H9 (cell line): ENCODE measurements around the gene TRAF7. TPM values are rescaled to one million over a fixed set of nuclear protein-coding genes. Genes with fewer than 3 reads are reported as not detected.

Experiments
- DNase-seq: peaks from one replicate; pipeline ENCODE4 v3.0.0-alpha.2; 2017
- H2AFZ ChIP-seq: one replicate; pipeline ENCODE4 v1.6.1; 2013; ENCODE audit warnings: mild to moderate bottlenecking, low read length, control low read depth, moderate library complexity
- H2AK5ac ChIP-seq: 2 replicates; pipeline ENCODE4 v1.6.1; 2013; ENCODE audit warnings: low read length, control low read depth, mixed read lengths; ENCODE audit not compliant: insufficient read length
- H2BK120ac ChIP-seq: one replicate; pipeline ENCODE4 v1.6.1; 2013; ENCODE audit warnings: low read depth, mild to moderate bottlenecking, low read length, control low read depth, inconsistent platforms; ENCODE audit not compliant: poor library complexity, severe bottlenecking
- H2BK12ac ChIP-seq: 2 replicates; pipeline ENCODE4 v1.6.1; 2013; ENCODE audit warnings: low read length, control low read depth, mixed read lengths, low read depth; ENCODE audit not compliant: insufficient read length
- H2BK15ac ChIP-seq: 2 replicates; pipeline ENCODE4 v1.6.1; 2013; ENCODE audit warnings: low read depth, low read length, control low read depth
- H2BK20ac ChIP-seq: one replicate; pipeline ENCODE4 v1.6.1; 2013; ENCODE audit warnings: low read depth, mild to moderate bottlenecking, low read length, control low read depth, inconsistent platforms; ENCODE audit not compliant: poor library complexity, severe bottlenecking
- H2BK5ac ChIP-seq: 2 replicates; pipeline ENCODE4 v1.6.1; 2013; ENCODE audit warnings: low read length, control low read depth, mixed read lengths; ENCODE audit not compliant: insufficient read length
- H3K14ac ChIP-seq: 2 replicates; pipeline ENCODE4 v1.6.1; 2013; ENCODE audit warnings: low read length, control low read depth; ENCODE audit not compliant: insufficient read depth
- H3K18ac ChIP-seq: 2 replicates; pipeline ENCODE4 v1.6.1; 2013; ENCODE audit warnings: low read depth, mild to moderate bottlenecking, mixed read lengths, low read length, control low read depth; ENCODE audit not compliant: insufficient read length
- H3K23ac ChIP-seq: 2 replicates; pipeline ENCODE4 v1.6.1; 2013; ENCODE audit warnings: low read length, control low read depth, mixed read lengths, low read depth; ENCODE audit not compliant: insufficient read length
- H3K23me2 ChIP-seq: 2 replicates; pipeline ENCODE4 v1.6.1; 2013; ENCODE audit warnings: low read depth, mild to moderate bottlenecking, mixed read lengths, low read length, control low read depth; ENCODE audit not compliant: insufficient read length, poor library complexity, severe bottlenecking
- H3K27ac ChIP-seq: 2 replicates; pipeline ENCODE4 v1.5.1; 2013; ENCODE audit warnings: low read length, control low read depth, mixed read lengths, low read depth; ENCODE audit not compliant: insufficient read length
- H3K27me3 ChIP-seq: 2 replicates; pipeline ENCODE4 v1.6.1; 2013; ENCODE audit warnings: low read length, control low read depth, inconsistent platforms; ENCODE audit not compliant: insufficient read depth
- H3K4ac ChIP-seq: 2 replicates; pipeline ENCODE4 v1.6.1; 2013; ENCODE audit warnings: low read depth, mild to moderate bottlenecking, control low read depth, inconsistent platforms, low read length, moderate library complexity
- H3K4me1 ChIP-seq: 2 replicates; pipeline ENCODE4 v1.6.1; 2013; ENCODE audit warnings: low read length, control low read depth, inconsistent platforms; ENCODE audit not compliant: insufficient read depth
- H3K4me2 ChIP-seq: 2 replicates; pipeline ENCODE4 v1.6.1; 2013; ENCODE audit warnings: low read length, control low read depth, mixed read lengths; ENCODE audit not compliant: insufficient read length, insufficient read depth
- H3K56ac ChIP-seq: 2 replicates; pipeline ENCODE4 v1.6.1; 2013; ENCODE audit warnings: low read depth, mild to moderate bottlenecking, mixed read lengths, low read length, control low read depth; ENCODE audit not compliant: insufficient read length
- H3K79me1 ChIP-seq: 2 replicates; pipeline ENCODE4 v1.6.1; 2013; ENCODE audit warnings: low read depth, mild to moderate bottlenecking, moderate library complexity, low read length, control low read depth, inconsistent platforms; ENCODE audit not compliant: insufficient read depth, poor library complexity, severe bottlenecking
- H3K79me2 ChIP-seq: 2 replicates; pipeline ENCODE4 v1.6.1; 2013; ENCODE audit warnings: low read length, control low read depth, inconsistent platforms; ENCODE audit not compliant: insufficient read depth
- H3K9ac ChIP-seq: 2 replicates; pipeline ENCODE4 v1.6.1; 2013; ENCODE audit warnings: low read length, control low read depth, mixed read lengths; ENCODE audit not compliant: insufficient read length; ENCODE audit errors: extremely low read depth
- H3K9me3 ChIP-seq: one replicate; pipeline ENCODE4 v1.6.1; 2013; ENCODE audit warnings: low read depth, low read length, inconsistent platforms; ENCODE audit not compliant: control insufficient read depth
- H3T11ph ChIP-seq: one replicate; pipeline ENCODE4 v1.6.1; 2013; ENCODE audit warnings: mild to moderate bottlenecking, low read length, control low read depth, inconsistent platforms
- H4K20me1 ChIP-seq: one replicate; pipeline ENCODE4 v1.6.1; 2013; ENCODE audit not compliant: control insufficient read depth, insufficient read length, insufficient read depth
- H4K5ac ChIP-seq: 2 replicates; pipeline ENCODE4 v1.6.1; 2013; ENCODE audit warnings: low read depth, mild to moderate bottlenecking, mixed read lengths, low read length, control low read depth; ENCODE audit not compliant: insufficient read length
- H4K8ac ChIP-seq: replicated peaks from 2 replicates; pipeline ENCODE4 v1.6.1; 2013; ENCODE audit warnings: low read length, control low read depth, mixed read lengths, low read depth; ENCODE audit not compliant: insufficient read length
- H4K91ac ChIP-seq: 2 replicates; pipeline ENCODE4 v1.6.1; 2013; ENCODE audit warnings: low read depth, mild to moderate bottlenecking, moderate library complexity, mixed read lengths, low read length, control low read depth; ENCODE audit not compliant: insufficient read length
- H3K27ac Mint-ChIP-seq, 3 experiments: 2 replicates in 2 of 3; 3 replicates in 1 of 3; pipeline ENCODE4 v1.8.0; 2020 to 2021; ENCODE audit warnings: mixed read lengths in 3 of 3, mild to moderate bottlenecking in 1 of 3, moderate library complexity in 1 of 3
- H3K27me3 Mint-ChIP-seq: 2 replicates; pipeline ENCODE4 v1.8.0; 2021; ENCODE audit warnings: low read depth, mild to moderate bottlenecking, moderate library complexity, mixed read lengths
- H3K36me3 Mint-ChIP-seq, 3 experiments: 2 replicates in 2 of 3; 3 replicates in 1 of 3; pipeline ENCODE4 v1.8.0; 2020 to 2021; ENCODE audit warnings: low read depth in 3 of 3, mixed read lengths in 3 of 3; ENCODE audit not compliant: insufficient read depth in 1 of 3
- H3K4me1 Mint-ChIP-seq, 2 experiments: 2 replicates each; pipeline ENCODE4 v1.8.0; 2020; ENCODE audit warnings: mixed read lengths in 2 of 2
- H3K4me3 Mint-ChIP-seq, 2 experiments: 2 replicates in 1 of 2; 3 replicates in 1 of 2; pipeline ENCODE4 v1.8.0; 2020 to 2021; ENCODE audit warnings: mild to moderate bottlenecking in 2 of 2, mixed read lengths in 2 of 2, moderate library complexity in 1 of 2
- H3K9me3 Mint-ChIP-seq, 2 experiments: 2 replicates in 1 of 2; 3 replicates in 1 of 2; pipeline ENCODE4 v1.8.0; 2020; ENCODE audit warnings: mild to moderate bottlenecking in 2 of 2, mixed read lengths in 2 of 2, moderate library complexity in 1 of 2
- WGBS: extraction: QIAGEN DNeasy Blood & Tissue Kit; methylation state at CpG from one replicate; pipeline ENCODE4 v1.1.7; 2013; ENCODE audit warnings: missing lambda C conversion rate, low lambda C conversion rate, mixed read lengths; ENCODE audit not compliant: insufficient read length; ENCODE audit errors: extremely low coverage; 5-methylcytosine and 5-hydroxymethylcytosine counted together
- total RNA-seq: library from RNA; stranded (reverse); gene quantifications from 2 replicates; pipeline ENCODE4 v1.2.1, GENCODE V29; 2021
- TF ChIP-seq, protein P1 (sequence below): fragments of 200-600 bp; sonication (generic); conservative IDR thresholded peaks from 3 replicates; pipeline ENCODE4 v1.8.0; 2021; ENCODE audit warnings: antibody characterized with exemption, mild to moderate bottlenecking

Gene TRAF7
- total RNA-seq, 1 experiment from 2014 or later, result 108 TPM

DNA sequence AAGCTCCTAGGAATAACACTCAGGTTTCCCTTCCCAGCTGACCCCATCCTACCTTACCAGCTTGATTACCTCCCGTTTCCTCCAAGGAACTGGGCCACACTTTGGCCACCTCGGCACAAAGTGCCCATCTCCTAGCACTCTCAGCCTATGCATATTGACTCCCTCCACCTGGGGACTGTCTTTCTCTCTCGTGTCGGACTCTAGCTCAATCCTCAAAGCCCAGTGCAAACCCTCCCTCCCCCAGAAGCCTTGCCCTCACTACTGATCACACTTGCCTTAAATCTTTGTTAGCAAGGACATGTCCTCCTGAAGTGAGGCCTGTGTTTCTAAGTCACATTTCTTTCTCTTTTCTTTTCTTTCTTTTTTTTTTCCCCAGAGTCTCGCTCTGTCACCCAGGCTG is 9.7 kb upstream of the TRAF7 start:
- Histone ChIP-seq H3K27me3 (no peaks in the 10 kb centered on the region), H3K27ac (no peak overlapping the region), H3K4ac (no peak overlapping the region), H2BK15ac (no peak overlapping the region), H2BK5ac (no peak overlapping the region), H4K5ac (no peak overlapping the region), H2AK5ac (no peak overlapping the region), H3K14ac (no peak overlapping the region; the same call in 1 of the 2 replicates), H3K56ac (no peak overlapping the region), H3K23me2 (peaks cover 10% of the 10 kb centered on the region), H3K79me2 (no peaks in the 10 kb centered on the region), H3K79me1 (no peaks in the 10 kb centered on the region), H3T11ph (no peak overlapping the region), H3K23ac (no peak overlapping the region), H2BK120ac (no peak overlapping the region), H3K9me3 (no peaks in the 10 kb centered on the region), H3K4me1 (peaks cover 3% of the 10 kb centered on the region; the same call in 1 of the 2 replicates), H4K91ac (no peak overlapping the region), H3K4me2 (no peak overlapping the region), H3K18ac (no peak overlapping the region), H2BK12ac (no peak overlapping the region), H2AFZ (no peak overlapping the region), H3K9ac (no peak overlapping the region), H4K8ac (no peak overlapping the region), H2BK20ac (no peak overlapping the region), H4K20me1 (no peaks in the 10 kb centered on the region)
- Mint-ChIP-seq H3K36me3 (no peaks in the 10 kb centered on the region), H3K27ac (no peak overlapping the region), H3K9me3 (no peaks in the 10 kb centered on the region), H3K4me1 (peaks cover 13 to 16% of the 10 kb centered on the region in 2 experiments), H3K27me3 (peaks cover 35% of the 10 kb centered on the region), H3K4me3 (0 out of 5 replicates have a peak overlapping the region, but pooled peaks of 1 of the 2 experiments have one; percentile 1)
- DNase-seq, result no peak
- TF ChIP-seq, protein P1, sequence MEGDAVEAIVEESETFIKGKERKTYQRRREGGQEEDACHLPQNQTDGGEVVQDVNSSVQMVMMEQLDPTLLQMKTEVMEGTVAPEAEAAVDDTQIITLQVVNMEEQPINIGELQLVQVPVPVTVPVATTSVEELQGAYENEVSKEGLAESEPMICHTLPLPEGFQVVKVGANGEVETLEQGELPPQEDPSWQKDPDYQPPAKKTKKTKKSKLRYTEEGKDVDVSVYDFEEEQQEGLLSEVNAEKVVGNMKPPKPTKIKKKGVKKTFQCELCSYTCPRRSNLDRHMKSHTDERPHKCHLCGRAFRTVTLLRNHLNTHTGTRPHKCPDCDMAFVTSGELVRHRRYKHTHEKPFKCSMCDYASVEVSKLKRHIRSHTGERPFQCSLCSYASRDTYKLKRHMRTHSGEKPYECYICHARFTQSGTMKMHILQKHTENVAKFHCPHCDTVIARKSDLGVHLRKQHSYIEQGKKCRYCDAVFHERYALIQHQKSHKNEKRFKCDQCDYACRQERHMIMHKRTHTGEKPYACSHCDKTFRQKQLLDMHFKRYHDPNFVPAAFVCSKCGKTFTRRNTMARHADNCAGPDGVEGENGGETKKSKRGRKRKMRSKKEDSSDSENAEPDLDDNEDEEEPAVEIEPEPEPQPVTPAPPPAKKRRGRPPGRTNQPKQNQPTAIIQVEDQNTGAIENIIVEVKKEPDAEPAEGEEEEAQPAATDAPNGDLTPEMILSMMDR, result no peak
- no CpG with 5 or more reads among the region's 5 CpGs for WGBS
